Measurements from ENCODE around the gene NCAN. TPM values are rescaled to one million over a fixed set of nuclear protein-coding genes. Genes with fewer than 3 reads are reported as not detected.
A peak's percentile ranks its signal among the peaks of the same experiment; 100 is the strongest.

The NCAN gene
- total and polyA plus RNA-seq, 2 of the 8 experiments (the other 6 are each of a cell fraction or from before 2014, with no cell fraction given), result 2.7 TPM

DNA sequence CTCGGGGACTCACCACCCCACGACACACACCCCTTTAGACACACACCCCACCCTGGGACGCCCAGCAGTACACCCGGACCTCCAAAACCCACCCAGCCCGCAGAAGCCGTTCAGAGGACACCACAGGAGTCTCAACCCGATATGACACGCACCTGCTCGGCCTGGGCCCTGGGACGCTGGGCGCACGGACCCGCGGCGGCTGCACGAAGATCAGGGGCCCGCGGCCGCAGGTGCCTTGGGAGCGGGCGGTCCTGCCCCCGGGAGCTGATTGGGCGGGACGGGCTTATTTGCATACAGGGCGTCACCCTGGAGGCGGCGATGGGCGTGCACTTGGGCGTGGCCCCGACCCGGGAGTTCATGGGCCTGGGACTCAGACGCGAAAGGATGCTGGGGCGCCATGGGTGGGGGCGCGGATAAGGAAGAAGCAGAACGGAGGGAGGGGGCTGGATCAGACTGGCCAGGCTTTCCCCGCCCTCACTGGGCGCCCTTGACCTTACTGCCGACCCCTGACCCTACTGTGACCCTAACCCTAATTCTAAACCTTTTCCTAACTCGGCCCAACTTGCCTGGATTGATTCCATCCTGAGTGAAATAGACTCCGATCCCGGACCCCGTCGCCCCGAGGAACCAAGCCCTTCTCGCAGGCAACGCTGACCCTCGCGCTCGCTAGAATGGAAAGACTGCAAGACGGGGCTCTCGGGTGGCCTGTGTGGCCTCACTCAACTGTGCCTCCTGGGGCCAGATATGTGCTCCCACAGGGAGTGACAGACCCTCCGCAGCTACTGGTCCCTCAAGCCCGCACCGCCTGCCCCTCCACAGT is 41.5 kb upstream of the NCAN start, which contains the start of gene MEF2B (continued):
- 0 out of 4 replicates have a peak, but pooled peaks of 1 of the 2 experiments have one; percentile 4 for TF ChIP-seq RAD21 (IDR thresholded peaks at IDR 0.05 in 1 of 2, conservative IDR thresholded peaks at IDR 0.05 in 1 of 2; ENCODE audit: low read depth in 2 of 2, low read length in 2 of 2)
- TF ChIP-seq NANOG (IDR thresholded peaks at IDR 0.05; ENCODE audit: insufficient read depth, low read depth, low read length, poor library complexity, severe bottlenecking), result peak; percentile 20
- 0 out of 2 replicates have a peak, but pooled peaks have one; percentile 12 for TF ChIP-seq YY1 (IDR thresholded peaks at IDR 0.05; ENCODE audit: low read depth, low read length)
- TF ChIP-seq POLR2A (IDR thresholded peaks at IDR 0.05; ENCODE audit: control extremely low read depth in 1 of 2, low read depth in 2 of 2, low read length in 2 of 2), result peak in 1 of 2 experiments; percentile 34; a peak in 1 of 3 replicates
- TF ChIP-seq RXRA (IDR thresholded peaks at IDR 0.05; ENCODE audit: insufficient read depth, low read depth, low read length), result peak; percentile 62; the same call in 1 of the 2 replicates
- TF ChIP-seq TBP (IDR thresholded peaks at IDR 0.05; ENCODE audit: low read depth, low read length), result no peak
- TF ChIP-seq KDM4A (IDR thresholded peaks at IDR 0.05; ENCODE audit: low read depth, low read length, severe bottlenecking), result peak; percentile 25
- peak; percentile 34 for TF ChIP-seq ASH2L (IDR thresholded peaks at IDR 0.05; ENCODE audit: low read length)
